PC-9 (cell line): ENCODE results near the gene GALNT9. TPM values are rescaled to one million over a fixed set of nuclear protein-coding genes. Genes with fewer than 3 reads are reported as not detected.

Experiments
- BruUV-seq: library from RNA; stranded (reverse); fragments of 400-500 nt; replicated peaks from 2 replicates; lab custom pipeline; 2021; lab: Mats Ljungman, UMichigan
- CTCF ChIA-PET: fragments of 300-600 bp; sonication (Branson Sonifier 250); formaldehyde crosslinking; loops from one replicate; lab custom pipeline; 2022; ENCODE audit warnings: antibody characterized with exemption; lab: Charles Lee
- POLR2A ChIA-PET: fragments of 300-600 bp; sonication (Branson Sonifier 250); formaldehyde crosslinking; loops from one replicate; lab custom pipeline; 2022; ENCODE audit warnings: antibody characterized with exemption; ENCODE audit not compliant: unreplicated experiment; lab: Charles Lee
- DNase-seq, 2 experiments: peaks; one replicate each; pipeline versions ENCODE4 v3.0.0 to v3.0.0-alpha.2; 2015 to 2022; ENCODE audit warnings: mixed read lengths in 1 of 2
- H2AFZ ChIP-seq: fragments of 200-600 bp; sonication (generic); 2 replicates; pipeline ENCODE4 v1.8.1; 2017; ENCODE audit warnings: antibody characterized with exemption
- H3F3A ChIP-seq: fragments of 200-600 bp; sonication (generic); 2 replicates; pipeline ENCODE4 v1.8.1; 2017; ENCODE audit warnings: antibody characterized with exemption, mild to moderate bottlenecking, low read depth; ENCODE audit not compliant: insufficient read depth
- H3K27ac ChIP-seq: fragments of 200-600 bp; sonication (generic); 2 replicates; pipeline ENCODE4 v1.6.1; 2016; ENCODE audit warnings: mixed run types
- H3K27me3 ChIP-seq: fragments of 200-600 bp; sonication (generic); 2 replicates; pipeline ENCODE4 v1.6.1; 2016; ENCODE audit warnings: low read depth, mixed run types; ENCODE audit not compliant: insufficient read depth
- H3K36me3 ChIP-seq: fragments of 200-600 bp; sonication (generic); 2 replicates; pipeline ENCODE4 v1.6.1; 2016; ENCODE audit warnings: low read depth, mixed run types
- H3K4me1 ChIP-seq: fragments of 200-600 bp; sonication (generic); replicated peaks from 2 replicates; pipeline ENCODE4 v1.6.1; 2016; ENCODE audit warnings: mixed run types; ENCODE audit not compliant: insufficient read depth
- H3K4me2 ChIP-seq: fragments of 200-600 bp; sonication (generic); 2 replicates; pipeline ENCODE4 v1.6.1; 2017; ENCODE audit warnings: mixed run types
- H3K4me3 ChIP-seq: fragments of 200-600 bp; sonication (generic); 2 replicates; pipeline ENCODE4 v1.6.1; 2016; ENCODE audit warnings: mixed run types
- H3K79me2 ChIP-seq: fragments of 200-600 bp; sonication (generic); 2 replicates; pipeline ENCODE4 v1.6.1; 2017; ENCODE audit warnings: low read depth, mixed run types
- H3K9me2 ChIP-seq: fragments of 200-600 bp; sonication (generic); 2 replicates; pipeline ENCODE4 v1.8.1; 2017; ENCODE audit warnings: mild to moderate bottlenecking; ENCODE audit not compliant: insufficient read depth
- H3K9me3 ChIP-seq: fragments of 200-600 bp; sonication (generic); 2 replicates; pipeline ENCODE4 v1.8.1; 2016; ENCODE audit warnings: low read depth; ENCODE audit not compliant: insufficient read depth
- H4K20me1 ChIP-seq: fragments of 200-600 bp; sonication (generic); 2 replicates; pipeline ENCODE4 v1.8.1; 2017; ENCODE audit not compliant: insufficient read depth
- EZH2 ChIP-seq: fragments of 200-600 bp; sonication (generic); IDR thresholded peaks from 2 replicates; pipeline ENCODE4 v1.8.0; 2017; ENCODE audit warnings: antibody characterized with exemption, low read depth
- intact Hi-C: fragments of 100-400 bp; cut with micrococcal nuclease; formaldehyde crosslinking; loops from one replicate; pipeline ENCODE4 v1.10.0; 2022; ENCODE audit not compliant: unreplicated experiment
- total RNA-seq: library from RNA; stranded (reverse); gene quantifications from 2 replicates; pipeline ENCODE4 v1.2.3, GENCODE V29; 2021
- TF ChIP-seq, protein P1 (sequence below): fragments of 200-600 bp; sonication (generic); conservative IDR thresholded peaks from 2 replicates; pipeline ENCODE4 v1.6.1; 2017; ENCODE audit warnings: mixed run types, antibody characterized with exemption, mild to moderate bottlenecking, moderate library complexity

Gene GALNT9
- total RNA-seq, 1 experiment from 2014 or later: 11.2 TPM

DNA sequence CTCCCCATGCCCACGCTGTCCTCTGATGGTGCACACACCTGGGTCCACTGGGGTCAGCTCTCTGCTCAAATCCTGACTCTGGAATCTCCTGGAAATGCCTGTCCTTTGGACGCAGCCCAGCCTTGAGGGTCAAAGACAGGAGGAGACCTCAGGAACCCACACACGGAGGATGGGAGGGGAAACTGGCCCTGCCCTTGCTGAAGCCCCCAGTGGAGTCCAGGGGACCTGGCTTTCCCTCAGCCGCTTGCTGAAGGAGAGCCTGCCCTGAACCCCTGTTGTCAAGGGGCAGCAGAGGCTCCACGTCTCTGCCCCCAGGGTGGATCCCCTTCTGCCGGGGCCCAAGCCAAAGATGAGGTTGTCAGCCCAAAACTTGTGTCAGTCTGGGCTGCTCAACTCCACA lies 16.9 kb downstream of the GALNT9 start:
- Histone ChIP-seq H3F3A (no peaks in the 10 kb centered on the region), H3K27me3 (peaks cover 88% of the 10 kb centered on the region), H2AFZ (no peak overlapping the region), H3K79me2 (no peaks in the 10 kb centered on the region), H3K4me1 (no peaks in the 10 kb centered on the region), H3K4me2 (no peak overlapping the region), H3K9me2 (no peaks in the 10 kb centered on the region), H3K36me3 (no peaks in the 10 kb centered on the region), H3K4me3 (no peak overlapping the region), H3K27ac (no peak overlapping the region), H3K9me3 (no peaks in the 10 kb centered on the region), H4K20me1 (peaks cover 1% of the 10 kb centered on the region; the same call in 1 of the 2 replicates)
- no peak for DNase-seq
- BruUV-seq: no TSS peak
- TF ChIP-seq EZH2: no peak
- TF ChIP-seq, protein P1, sequence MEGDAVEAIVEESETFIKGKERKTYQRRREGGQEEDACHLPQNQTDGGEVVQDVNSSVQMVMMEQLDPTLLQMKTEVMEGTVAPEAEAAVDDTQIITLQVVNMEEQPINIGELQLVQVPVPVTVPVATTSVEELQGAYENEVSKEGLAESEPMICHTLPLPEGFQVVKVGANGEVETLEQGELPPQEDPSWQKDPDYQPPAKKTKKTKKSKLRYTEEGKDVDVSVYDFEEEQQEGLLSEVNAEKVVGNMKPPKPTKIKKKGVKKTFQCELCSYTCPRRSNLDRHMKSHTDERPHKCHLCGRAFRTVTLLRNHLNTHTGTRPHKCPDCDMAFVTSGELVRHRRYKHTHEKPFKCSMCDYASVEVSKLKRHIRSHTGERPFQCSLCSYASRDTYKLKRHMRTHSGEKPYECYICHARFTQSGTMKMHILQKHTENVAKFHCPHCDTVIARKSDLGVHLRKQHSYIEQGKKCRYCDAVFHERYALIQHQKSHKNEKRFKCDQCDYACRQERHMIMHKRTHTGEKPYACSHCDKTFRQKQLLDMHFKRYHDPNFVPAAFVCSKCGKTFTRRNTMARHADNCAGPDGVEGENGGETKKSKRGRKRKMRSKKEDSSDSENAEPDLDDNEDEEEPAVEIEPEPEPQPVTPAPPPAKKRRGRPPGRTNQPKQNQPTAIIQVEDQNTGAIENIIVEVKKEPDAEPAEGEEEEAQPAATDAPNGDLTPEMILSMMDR: no peak
- POLR2A ChIA-PET: no interaction called here
- intact Hi-C loops: no loop called here
- CTCF ChIA-PET: no interaction called here

DNA sequence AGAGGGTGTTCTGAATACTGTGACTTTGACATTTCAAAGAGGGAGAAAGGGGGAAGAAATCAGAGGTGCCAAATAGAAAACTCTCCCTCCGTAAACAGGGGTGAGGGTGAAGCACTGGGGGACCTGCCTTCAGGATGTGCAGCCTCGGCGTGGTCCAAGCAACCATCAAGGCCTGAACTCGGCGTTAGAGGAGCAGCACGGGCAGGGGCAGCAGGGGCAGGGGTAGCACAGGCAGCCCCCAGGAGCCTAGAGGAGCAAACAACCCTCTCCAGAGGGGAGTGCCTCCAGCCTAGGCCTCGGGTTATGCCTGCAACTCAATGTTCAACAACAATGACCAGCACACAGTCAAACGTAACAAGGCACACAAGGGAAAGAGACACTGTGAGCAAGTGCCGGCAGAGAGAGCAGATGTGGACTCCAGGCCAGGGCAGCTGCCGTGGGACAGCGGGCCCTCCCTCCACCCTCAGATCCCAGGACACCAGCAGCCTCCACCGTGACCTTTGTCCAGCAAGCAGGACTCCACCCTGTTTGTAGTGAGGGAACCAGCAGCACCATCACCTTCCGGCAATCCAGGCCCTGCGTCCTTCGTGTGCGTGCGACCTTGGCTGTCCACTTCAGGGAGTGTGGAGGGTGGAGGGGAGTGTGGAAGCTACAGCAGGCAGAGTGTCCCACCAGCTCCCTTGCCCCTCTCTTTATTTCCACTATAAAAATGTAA lies 18.0 kb downstream of the GALNT9 start:
- H3K79me2 ChIP-seq: no peaks in the 10 kb centered on the region
- no peak overlapping the region for H3K27ac ChIP-seq
- POLR2A ChIA-PET: no interaction called here
- no peaks in the 10 kb centered on the region for H4K20me1 ChIP-seq
- no peak for DNase-seq
- BruUV-seq: no TSS peak
- no peak overlapping the region for H2AFZ ChIP-seq
- no peaks in the 10 kb centered on the region for H3K36me3 ChIP-seq
- intact Hi-C loops: no loop called here
- CTCF ChIA-PET: no interaction called here
- H3K9me3 ChIP-seq: no peaks in the 10 kb centered on the region
- no peak overlapping the region for H3K4me3 ChIP-seq
- no peaks in the 10 kb centered on the region for H3K4me1 ChIP-seq
- peaks cover 87% of the 10 kb centered on the region for H3K27me3 ChIP-seq
- H3F3A ChIP-seq: no peaks in the 10 kb centered on the region
- TF ChIP-seq EZH2: no peak
- TF ChIP-seq, protein P1: no peak
- H3K9me2 ChIP-seq: no peaks in the 10 kb centered on the region
- no peak overlapping the region for H3K4me2 ChIP-seq

DNA sequence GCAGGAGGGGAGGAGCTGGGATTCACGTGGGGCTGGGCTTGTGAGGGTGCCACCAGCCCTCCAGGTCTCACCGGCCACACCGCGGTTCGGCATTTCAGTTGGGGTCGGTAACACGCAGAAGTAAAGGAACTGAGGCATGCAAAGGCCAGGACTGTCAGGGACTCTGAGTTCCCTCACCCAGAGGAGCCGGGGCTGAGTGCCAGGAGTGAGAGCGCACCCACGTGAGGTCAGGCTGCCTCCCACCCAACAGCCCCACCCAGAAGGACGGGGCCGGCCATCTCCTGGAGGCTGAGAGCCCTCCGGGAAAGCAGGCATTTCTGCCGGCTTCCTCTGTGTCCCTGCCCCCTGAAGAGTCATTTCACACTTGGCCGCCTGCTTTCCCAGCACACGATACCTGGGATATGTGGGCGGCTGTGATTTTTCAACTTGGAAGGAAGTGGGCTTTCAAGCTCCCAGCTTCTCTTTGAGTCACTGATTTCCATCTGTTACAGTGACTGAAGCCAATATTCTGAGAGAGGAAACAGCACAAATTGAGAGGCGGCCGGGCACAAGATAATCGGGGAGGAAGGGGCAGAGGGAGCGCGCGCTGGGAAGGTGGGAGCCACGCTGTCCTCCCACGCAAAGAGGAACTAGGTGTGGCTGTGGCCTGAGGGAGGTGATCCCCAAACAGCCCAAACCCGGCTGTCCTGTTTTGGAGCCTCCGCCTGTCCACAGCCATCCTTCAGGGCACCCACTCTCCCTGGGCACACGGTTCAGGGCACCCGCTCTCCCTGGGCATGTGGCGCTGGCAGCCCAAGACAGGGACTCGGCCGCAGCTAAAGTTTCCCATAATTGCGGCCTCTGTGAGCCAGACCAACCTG lies 19.0 kb downstream of the GALNT9 start:
- Histone ChIP-seq H3K4me1 (no peaks in the 10 kb centered on the region), H3K4me3 (no peak overlapping the region), H3F3A (no peaks in the 10 kb centered on the region), H3K27me3 (peaks cover 80% of the 10 kb centered on the region), H3K79me2 (no peaks in the 10 kb centered on the region), H2AFZ (no peak overlapping the region), H4K20me1 (no peaks in the 10 kb centered on the region), H3K9me2 (no peaks in the 10 kb centered on the region), H3K27ac (no peak overlapping the region), H3K4me2 (no peak overlapping the region), H3K9me3 (no peaks in the 10 kb centered on the region), H3K36me3 (no peaks in the 10 kb centered on the region)
- TF ChIP-seq, protein P1: no peak
- no peak for TF ChIP-seq EZH2
- ChIA-PET CTCF (no interaction called here), POLR2A (interaction anchor here (0.6 kb wide), 1 partner anchor 10 kb away, joined by 11 read pairs; no protein-coding TSS in a partner anchor)
- intact Hi-C loops: no loop called here
- no TSS peak for BruUV-seq
- DNase-seq: no peak
